ENCODE data around the gene GALNT10.

Gene GALNT10

DNA sequence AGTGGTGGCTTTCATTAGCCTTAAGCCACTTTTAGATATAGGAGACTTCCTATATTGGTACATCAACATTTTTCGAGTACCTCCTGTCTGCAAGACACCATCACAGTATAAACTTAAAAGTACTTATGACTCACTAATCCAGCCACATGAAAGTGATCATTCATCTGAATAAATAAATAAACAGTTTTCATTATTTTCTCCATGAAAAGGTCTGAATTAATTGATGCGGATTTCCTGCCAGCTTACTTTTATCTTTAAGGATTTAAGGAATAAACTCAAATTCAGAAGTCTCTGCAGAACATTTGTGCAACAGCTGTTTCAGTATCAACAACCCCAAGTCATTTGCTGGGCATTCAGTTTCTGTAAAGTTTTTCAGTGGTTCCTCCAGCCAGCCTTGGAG lies 259.3 kb downstream of the GALNT10 start:
- Histone ChIP-seq H3K27me3 (ENCODE audit: insufficient read depth, low read length, poor library complexity) (no peaks in the 10 kb centered on the region), H3K79me2 (ENCODE audit: insufficient read depth, low read length) (peaks cover 57% of the 10 kb centered on the region), H2AFZ (ENCODE audit: low read depth, low read length) (no peak overlapping the region), H3K4me3 (ENCODE audit: low read depth in 1 of 2, low read length in 2 of 2) (no peak overlapping the region), H3K4me2 (ENCODE audit: insufficient read depth, low read length) (peak overlapping the region; percentile 89; the same call in 1 of the 2 replicates), H3K4me1 (ENCODE audit: insufficient read depth, low read length) (peaks cover 29% of the 10 kb centered on the region), H3K9me3 (ENCODE audit: insufficient read depth, low read length, severe bottlenecking) (no peaks in the 10 kb centered on the region), H3K9ac (ENCODE audit: low read depth, low read length) (no peak overlapping the region), H3K36me3 (ENCODE audit: insufficient read depth, low read length) (peaks cover 55% of the 10 kb centered on the region), H4K20me1 (ENCODE audit: insufficient read depth, low read length) (peaks cover 37% of the 10 kb centered on the region), H3K27ac (ENCODE audit: low read length) (no peak overlapping the region)
- DNase-seq (no peak), ATAC-seq (ENCODE audit: insufficient read depth, low read depth) (no peak)
- TF ChIP-seq, protein P1, sequence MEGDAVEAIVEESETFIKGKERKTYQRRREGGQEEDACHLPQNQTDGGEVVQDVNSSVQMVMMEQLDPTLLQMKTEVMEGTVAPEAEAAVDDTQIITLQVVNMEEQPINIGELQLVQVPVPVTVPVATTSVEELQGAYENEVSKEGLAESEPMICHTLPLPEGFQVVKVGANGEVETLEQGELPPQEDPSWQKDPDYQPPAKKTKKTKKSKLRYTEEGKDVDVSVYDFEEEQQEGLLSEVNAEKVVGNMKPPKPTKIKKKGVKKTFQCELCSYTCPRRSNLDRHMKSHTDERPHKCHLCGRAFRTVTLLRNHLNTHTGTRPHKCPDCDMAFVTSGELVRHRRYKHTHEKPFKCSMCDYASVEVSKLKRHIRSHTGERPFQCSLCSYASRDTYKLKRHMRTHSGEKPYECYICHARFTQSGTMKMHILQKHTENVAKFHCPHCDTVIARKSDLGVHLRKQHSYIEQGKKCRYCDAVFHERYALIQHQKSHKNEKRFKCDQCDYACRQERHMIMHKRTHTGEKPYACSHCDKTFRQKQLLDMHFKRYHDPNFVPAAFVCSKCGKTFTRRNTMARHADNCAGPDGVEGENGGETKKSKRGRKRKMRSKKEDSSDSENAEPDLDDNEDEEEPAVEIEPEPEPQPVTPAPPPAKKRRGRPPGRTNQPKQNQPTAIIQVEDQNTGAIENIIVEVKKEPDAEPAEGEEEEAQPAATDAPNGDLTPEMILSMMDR (IDR thresholded peaks at IDR 0.05; ENCODE audit: borderline replicate concordance, extremely low read depth, low read length, poor library complexity, severe bottlenecking), result no peak
- TF ChIP-seq EZH2 (IDR thresholded peaks at IDR 0.05; ENCODE audit: borderline replicate concordance, low read depth, low read length, severe bottlenecking), result no peak

DNA sequence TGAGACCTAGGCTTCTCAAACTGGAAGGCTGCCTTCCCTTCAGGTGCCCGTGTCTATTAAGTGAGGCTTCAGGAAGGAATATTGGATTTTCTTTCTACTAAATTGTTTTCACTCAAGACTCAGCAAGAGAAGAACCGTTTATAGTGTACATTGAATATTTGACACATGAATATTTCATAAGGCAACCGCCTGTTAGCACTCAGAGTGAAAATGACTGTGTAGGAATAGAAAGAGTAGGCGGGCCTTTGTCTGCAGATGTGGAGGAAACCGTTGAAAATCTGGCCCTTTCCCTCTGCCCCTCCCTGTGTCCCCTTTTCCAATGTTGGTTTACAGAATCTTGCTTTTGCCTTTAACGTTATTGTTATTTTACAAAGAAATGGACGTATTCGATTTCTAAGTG lies 261.4 kb downstream of the GALNT10 start:
- H3K4me3 ChIP-seq (ENCODE audit: low read depth in 1 of 2, low read length in 2 of 2), result no peak overlapping the region
- no peaks in the 10 kb centered on the region for H3K27me3 ChIP-seq (ENCODE audit: insufficient read depth, low read length, poor library complexity)
- peaks cover 38% of the 10 kb centered on the region for H3K79me2 ChIP-seq (ENCODE audit: insufficient read depth, low read length)
- no peak overlapping the region for H3K4me2 ChIP-seq (ENCODE audit: insufficient read depth, low read length)
- peaks cover 25% of the 10 kb centered on the region for H3K4me1 ChIP-seq (ENCODE audit: insufficient read depth, low read length)
- H3K27ac ChIP-seq (ENCODE audit: low read length), result no peak overlapping the region
- no peak overlapping the region for H3K9ac ChIP-seq (ENCODE audit: low read depth, low read length)
- H4K20me1 ChIP-seq (ENCODE audit: insufficient read depth, low read length), result peaks cover 32% of the 10 kb centered on the region
- peaks cover 76% of the 10 kb centered on the region for H3K36me3 ChIP-seq (ENCODE audit: insufficient read depth, low read length)
- no peaks in the 10 kb centered on the region for H3K9me3 ChIP-seq (ENCODE audit: insufficient read depth, low read length, severe bottlenecking)
- H2AFZ ChIP-seq (ENCODE audit: low read depth, low read length), result no peak overlapping the region
- TF ChIP-seq EZH2 (IDR thresholded peaks at IDR 0.05; ENCODE audit: borderline replicate concordance, low read depth, low read length, severe bottlenecking), result no peak
- TF ChIP-seq, protein P1 (IDR thresholded peaks at IDR 0.05; ENCODE audit: borderline replicate concordance, extremely low read depth, low read length, poor library complexity, severe bottlenecking), result no peak
- ATAC-seq (ENCODE audit: insufficient read depth, low read depth) (no peak), DNase-seq (no peak)

DNA sequence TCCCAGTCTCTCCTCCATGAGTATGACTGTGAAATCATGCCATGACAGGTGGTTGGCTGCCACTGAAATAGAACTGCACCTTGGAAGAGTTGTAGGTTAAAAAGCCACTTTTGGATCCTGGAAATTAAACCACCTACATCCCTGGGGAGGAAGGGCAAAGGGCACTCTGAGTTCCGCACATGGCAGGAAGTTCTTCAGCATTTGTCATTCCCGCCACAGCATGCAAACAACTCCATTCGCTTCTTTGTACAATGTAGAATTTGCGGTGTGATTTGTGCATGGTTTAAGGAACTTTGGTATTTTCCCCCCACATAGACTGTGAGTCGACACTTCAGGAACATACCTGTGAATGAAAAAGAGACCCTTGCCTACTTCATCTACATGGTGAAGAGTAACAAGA lies 265.1 kb downstream of the GALNT10 start:
- Histone ChIP-seq H3K79me2 (ENCODE audit: insufficient read depth, low read length) (peaks cover 4% of the 10 kb centered on the region; the same call in 1 of the 2 replicates), H3K4me1 (ENCODE audit: insufficient read depth, low read length) (no peaks in the 10 kb centered on the region), H3K9ac (ENCODE audit: low read depth, low read length) (no peak overlapping the region), H3K27ac (ENCODE audit: low read length) (no peak overlapping the region), H3K4me2 (ENCODE audit: insufficient read depth, low read length) (no peak overlapping the region), H2AFZ (ENCODE audit: low read depth, low read length) (no peak overlapping the region), H3K27me3 (ENCODE audit: insufficient read depth, low read length, poor library complexity) (no peaks in the 10 kb centered on the region), H3K36me3 (ENCODE audit: insufficient read depth, low read length) (peaks cover 86% of the 10 kb centered on the region), H4K20me1 (ENCODE audit: insufficient read depth, low read length) (peaks cover 9% of the 10 kb centered on the region), H3K4me3 (ENCODE audit: low read depth in 1 of 2, low read length in 2 of 2) (no peak overlapping the region), H3K9me3 (ENCODE audit: insufficient read depth, low read length, severe bottlenecking) (no peaks in the 10 kb centered on the region)
- ATAC-seq (ENCODE audit: insufficient read depth, low read depth), result no peak
- no peak for DNase-seq
- no peak for TF ChIP-seq EZH2 (IDR thresholded peaks at IDR 0.05; ENCODE audit: borderline replicate concordance, low read depth, low read length, severe bottlenecking)
- TF ChIP-seq, protein P1 (IDR thresholded peaks at IDR 0.05; ENCODE audit: borderline replicate concordance, extremely low read depth, low read length, poor library complexity, severe bottlenecking), result no peak

DNA sequence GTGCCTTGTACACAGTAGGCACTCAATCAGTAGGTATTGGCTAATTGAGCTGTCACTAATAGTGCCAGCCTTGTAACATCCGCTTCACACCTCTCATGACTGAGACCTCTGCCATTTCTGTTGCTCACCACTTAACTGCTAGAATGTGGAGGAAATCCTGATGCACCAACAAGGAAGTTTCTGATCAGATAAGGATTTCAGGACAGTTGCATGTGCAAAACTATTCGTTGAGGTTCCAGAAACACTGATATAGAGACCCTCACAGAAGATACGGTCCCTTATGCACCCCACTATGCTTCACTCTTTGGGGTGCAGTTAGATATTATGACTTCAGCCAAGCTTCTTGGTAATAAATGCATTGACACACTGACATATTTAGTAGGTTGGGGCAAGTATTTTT lies 266.0 kb downstream of the GALNT10 start:
- Histone ChIP-seq H3K4me2 (ENCODE audit: insufficient read depth, low read length) (no peak overlapping the region), H3K27ac (ENCODE audit: low read length) (no peak overlapping the region), H3K9ac (ENCODE audit: low read depth, low read length) (no peak overlapping the region), H3K4me3 (ENCODE audit: low read depth in 1 of 2, low read length in 2 of 2) (no peak overlapping the region), H3K36me3 (ENCODE audit: insufficient read depth, low read length) (peaks cover 76% of the 10 kb centered on the region), H3K4me1 (ENCODE audit: insufficient read depth, low read length) (no peaks in the 10 kb centered on the region), H3K79me2 (ENCODE audit: insufficient read depth, low read length) (no peaks in the 10 kb centered on the region), H3K9me3 (ENCODE audit: insufficient read depth, low read length, severe bottlenecking) (no peaks in the 10 kb centered on the region), H3K27me3 (ENCODE audit: insufficient read depth, low read length, poor library complexity) (no peaks in the 10 kb centered on the region), H4K20me1 (ENCODE audit: insufficient read depth, low read length) (peaks cover 7% of the 10 kb centered on the region), H2AFZ (ENCODE audit: low read depth, low read length) (no peak overlapping the region)
- ATAC-seq (ENCODE audit: insufficient read depth, low read depth) (no peak), DNase-seq (no peak)
- TF ChIP-seq, protein P1 (IDR thresholded peaks at IDR 0.05; ENCODE audit: borderline replicate concordance, extremely low read depth, low read length, poor library complexity, severe bottlenecking), result no peak
- no peak for TF ChIP-seq EZH2 (IDR thresholded peaks at IDR 0.05; ENCODE audit: borderline replicate concordance, low read depth, low read length, severe bottlenecking)
